Thyroid gland (tissue), 4 donors: Measurements from ENCODE around the gene KIAA1586. TPM values are rescaled to one million over a fixed set of nuclear protein-coding genes. Genes with fewer than 3 reads are reported as not detected.

ENCODE experiments used
- DNase-seq, 2 donors: peaks; one replicate each; pipeline ENCODE4 v3.0.0-alpha.2; 2019
- H3K27ac ChIP-seq, 3 donors: fragments of 200-600 bp; sonication (generic); 1 replicate in 2 of 3; 2 replicates in 1 of 3; pipeline ENCODE4 v1.5.1; 2016 to 2019; ENCODE audit warnings: mild to moderate bottlenecking in 1 of 3, moderate library complexity in 1 of 3
- H3K27me3 ChIP-seq: fragments of 200-600 bp; sonication (generic); one replicate; pipeline ENCODE4 v1.5.1; 2019
- H3K36me3 ChIP-seq, 2 donors: fragments of 200-600 bp; sonication (generic); one replicate each; pipeline ENCODE4 v1.5.1; 2016 to 2019
- H3K4me1 ChIP-seq, 2 donors: fragments of 200-600 bp; sonication (generic); one replicate each; pipeline ENCODE4 v1.5.1; 2017 to 2019
- H3K4me3 ChIP-seq, 3 donors: fragments of 200-600 bp; sonication (generic); replicated peaks in 1 of 3; 1 replicate in 2 of 3; 2 replicates in 1 of 3; pipeline ENCODE4 v1.5.1; 2016; ENCODE audit warnings: mild to moderate bottlenecking in 1 of 3
- H3K9me3 ChIP-seq: fragments of 200-600 bp; sonication (generic); one replicate; pipeline ENCODE4 v1.5.1; 2017
- POLR2A ChIP-seq, 2 donors: fragments of 450-650 bp; IDR thresholded peaks; one replicate each; pipeline ENCODE4 v1.6.1; 2017; ENCODE audit warnings: antibody characterized with exemption in 2 of 2, mild to moderate bottlenecking in 2 of 2, moderate library complexity in 1 of 2
- WGBS, 2 donors: methylation state at CpG; one replicate each; pipeline ENCODE4 v1.1.5; 2017; 5-methylcytosine and 5-hydroxymethylcytosine counted together
- intact Hi-C: fragments of 100-400 bp; cut with DNase I; formaldehyde crosslinking; loops from one replicate; pipeline ENCODE4 v1.15.1; 2023
- small RNA-seq: library from RNA; depleted of rRNA; stranded (forward); fragments of <200 nt; gene quantifications from one replicate; pipeline ENCODE3, GENCODE V24; 2016
- total RNA-seq, 4 donors: library from RNA; depleted of rRNA; stranded (reverse); fragments of >200 nt; gene quantifications; one replicate each; pipeline ENCODE4 v1.2.3, GENCODE V29; 2016
- TF ChIP-seq, protein P1 (sequence below), 6 experiments: fragments of 200-600 bp in 3 of 6; fragments of 450-650 bp in 3 of 6; sonication (generic) in 3 of 6; IDR thresholded peaks; one replicate each; pipeline ENCODE4 v1.5.1; 2016 to 2019; ENCODE audit warnings: antibody characterized with exemption in 6 of 6, mild to moderate bottlenecking in 2 of 6, inconsistent platforms in 1 of 6, moderate library complexity in 1 of 6

Gene KIAA1586
- total RNA-seq, 4 donors from 2014 or later, result 9.1 to 16.8 (median 11.0) TPM

GRCh38 chr6:57097596-57097995 lies 51.1 kb downstream of the KIAA1586 start:
- Histone ChIP-seq H3K4me1 (peaks cover 0 to 5% of the 10 kb centered on the region in 2 donors), H3K9me3 (no peaks in the 10 kb centered on the region), H3K36me3 (peaks cover 34 to 41% of the 10 kb centered on the region in 2 donors), H3K4me3 (no peak overlapping the region), H3K27ac (no peak overlapping the region), H3K27me3 (no peaks in the 10 kb centered on the region)
- intact Hi-C loops, result loop anchor here (10.0 kb wide), 1 partner anchor 227 kb away; no protein-coding TSS in a partner anchor
- 89% methylated on average over 1 of the region's 1 CpG for WGBS, 2 donors
- TF ChIP-seq, protein P1, sequence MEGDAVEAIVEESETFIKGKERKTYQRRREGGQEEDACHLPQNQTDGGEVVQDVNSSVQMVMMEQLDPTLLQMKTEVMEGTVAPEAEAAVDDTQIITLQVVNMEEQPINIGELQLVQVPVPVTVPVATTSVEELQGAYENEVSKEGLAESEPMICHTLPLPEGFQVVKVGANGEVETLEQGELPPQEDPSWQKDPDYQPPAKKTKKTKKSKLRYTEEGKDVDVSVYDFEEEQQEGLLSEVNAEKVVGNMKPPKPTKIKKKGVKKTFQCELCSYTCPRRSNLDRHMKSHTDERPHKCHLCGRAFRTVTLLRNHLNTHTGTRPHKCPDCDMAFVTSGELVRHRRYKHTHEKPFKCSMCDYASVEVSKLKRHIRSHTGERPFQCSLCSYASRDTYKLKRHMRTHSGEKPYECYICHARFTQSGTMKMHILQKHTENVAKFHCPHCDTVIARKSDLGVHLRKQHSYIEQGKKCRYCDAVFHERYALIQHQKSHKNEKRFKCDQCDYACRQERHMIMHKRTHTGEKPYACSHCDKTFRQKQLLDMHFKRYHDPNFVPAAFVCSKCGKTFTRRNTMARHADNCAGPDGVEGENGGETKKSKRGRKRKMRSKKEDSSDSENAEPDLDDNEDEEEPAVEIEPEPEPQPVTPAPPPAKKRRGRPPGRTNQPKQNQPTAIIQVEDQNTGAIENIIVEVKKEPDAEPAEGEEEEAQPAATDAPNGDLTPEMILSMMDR (IDR thresholded peaks at IDR 0.05), result no peak
- no peak for TF ChIP-seq POLR2A (IDR thresholded peaks at IDR 0.05)
- DNase-seq, result no peak

GRCh38 chr6:57102976-57103375 lies 56.5 kb downstream of the KIAA1586 start:
- Histone ChIP-seq H3K27me3 (no peaks in the 10 kb centered on the region), H3K36me3 (peaks cover 37 to 42% of the 10 kb centered on the region in 2 donors), H3K9me3 (no peaks in the 10 kb centered on the region), H3K27ac (no peak overlapping the region), H3K4me1 (no peaks in the 10 kb centered on the region), H3K4me3 (no peak overlapping the region)
- TF ChIP-seq POLR2A (IDR thresholded peaks at IDR 0.05), result no peak
- TF ChIP-seq, protein P1 (IDR thresholded peaks at IDR 0.05), result no peak
- no peak for DNase-seq
- intact Hi-C loops, result no loop called here
- 95 to 98% methylated on average over 3 of the region's 3 CpGs for WGBS, 2 donors

DNA sequence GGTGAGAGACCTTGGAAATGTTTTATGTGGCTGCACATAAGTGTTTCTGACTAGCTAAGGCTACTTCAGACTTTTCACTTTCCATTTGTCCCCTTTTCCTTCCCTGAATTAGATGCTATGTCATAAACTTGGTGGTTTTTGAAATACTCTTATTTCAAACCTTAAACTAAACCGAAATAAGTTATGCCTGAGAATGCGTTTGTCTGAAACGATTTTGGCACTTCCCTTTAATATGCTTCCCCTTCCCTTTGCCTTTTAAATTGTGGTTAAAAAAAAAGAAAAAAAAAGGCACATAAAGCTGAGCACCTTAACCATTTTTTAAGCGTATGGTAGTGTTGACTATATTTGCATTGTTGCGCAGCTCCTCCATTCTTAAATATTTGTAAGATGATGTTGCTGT lies 57.8 kb downstream of the KIAA1586 start:
- peaks cover 32% of the 10 kb centered on the region in 2 donors for H3K36me3 ChIP-seq
- WGBS, 2 donors, result 86 to 88% methylated on average over 5 of the region's 5 CpGs
- TF ChIP-seq POLR2A (IDR thresholded peaks at IDR 0.05), result no peak
- TF ChIP-seq, protein P1 (IDR thresholded peaks at IDR 0.05), result no peak

More for the DNA sequence above, 57.8 kb downstream of the KIAA1586 start:
- H3K27me3 ChIP-seq, result no peaks in the 10 kb centered on the region
- H3K4me1 ChIP-seq, result no peaks in the 10 kb centered on the region
- intact Hi-C loops, result no loop called here
- no peak for DNase-seq
- no peaks in the 10 kb centered on the region for H3K9me3 ChIP-seq
- no peak overlapping the region for H3K4me3 ChIP-seq
- H3K27ac ChIP-seq, result no peak overlapping the region

Small RNA genes lying within 50 kb of the gene (small RNA-seq; reads per million reads assigned to genes)
- not detected for gene FTH1P15

Other genes starting within 250 kb of the KIAA1586 start
- gene BEND6, start 91.6 kb upstream of the KIAA1586 start, total RNA-seq, result 1 to 10 TPM; 1.1 to 7.1 (median 3.0) TPM
- 100 to 1,000 TPM in 1 of 4 donors, 10 to 100 TPM in 3; 71.7 to 126 (median 85.6) TPM for gene ZNF451, start 43.5 kb downstream of the KIAA1586 start, total RNA-seq
- gene BAG2, start 125.6 kb downstream of the KIAA1586 start, total RNA-seq, result 10 to 100 TPM in 3 of 4 donors, 1 to 10 TPM in 1; 9.5 to 11.5 (median 10.9) TPM
- 10 to 100 TPM; 19.6 to 38.9 (median 27.9) TPM for gene RAB23, start 175.6 kb downstream of the KIAA1586 start, total RNA-seq